Cardiac muscle cell (in vitro differentiated cells and primary cell): ENCODE measurements around the gene SNX19. TPM values are rescaled to one million over a fixed set of nuclear protein-coding genes. Genes with fewer than 3 reads are reported as not detected.

Experiments used
- DNase-seq, 2 donors: peaks; one replicate each; pipeline versions ENCODE4 v3.0.0 to v3.0.0-alpha.2; 2010 to 2017; ENCODE audit warnings: low read depth in 1 of 2, low spot score in 1 of 2
- H3K27ac ChIP-seq: fragments of 200-600 bp; sonication (generic); 2 replicates; pipeline ENCODE4 v1.5.1; 2016
- H3K27me3 ChIP-seq: fragments of 200-600 bp; sonication (generic); 2 replicates; pipeline ENCODE4 v1.6.0; 2016; ENCODE audit warnings: control low read depth
- H3K36me3 ChIP-seq: fragments of 200-600 bp; sonication (generic); 2 replicates; pipeline ENCODE4 v1.5.1; 2016; ENCODE audit warnings: control low read depth
- H3K4me1 ChIP-seq: fragments of 200-600 bp; sonication (generic); 2 replicates; pipeline ENCODE4 v1.8.1; 2017; ENCODE audit warnings: low read depth, mild to moderate bottlenecking, mixed run types
- H3K4me3 ChIP-seq: fragments of 200-600 bp; sonication (generic); 2 replicates; pipeline ENCODE4 v1.5.1; 2016; ENCODE audit warnings: mild to moderate bottlenecking
- H3K9me3 ChIP-seq: fragments of 200-600 bp; sonication (generic); 2 replicates; pipeline ENCODE4 v1.5.1; 2017; ENCODE audit warnings: low read depth, mild to moderate bottlenecking, control low read depth
- polyA plus RNA-seq: library from polyadenylated mRNA; unstranded; fragments of >200 nt; fragmentation: Nextera tagmentation; extraction: Ambion mirVana; gene quantifications from 2 replicates; pipeline ENCODE4 v1.2.1, GENCODE V29; 2016
- total RNA-seq: library from RNA; depleted of rRNA; stranded (reverse); fragments of >200 nt; gene quantifications from 2 replicates; pipeline ENCODE4 v1.2.3, GENCODE V29; 2016
- TF ChIP-seq, protein P1 (sequence below): IDR thresholded peaks from 2 replicates; pipeline ENCODE4 v1.5.1; 2012; ENCODE audit warnings: low read depth, mild to moderate bottlenecking, low read length

Gene SNX19
- total and polyA plus RNA-seq, 2 experiments from 2014 or later, result 25.7 to 60.7 TPM

DNA sequence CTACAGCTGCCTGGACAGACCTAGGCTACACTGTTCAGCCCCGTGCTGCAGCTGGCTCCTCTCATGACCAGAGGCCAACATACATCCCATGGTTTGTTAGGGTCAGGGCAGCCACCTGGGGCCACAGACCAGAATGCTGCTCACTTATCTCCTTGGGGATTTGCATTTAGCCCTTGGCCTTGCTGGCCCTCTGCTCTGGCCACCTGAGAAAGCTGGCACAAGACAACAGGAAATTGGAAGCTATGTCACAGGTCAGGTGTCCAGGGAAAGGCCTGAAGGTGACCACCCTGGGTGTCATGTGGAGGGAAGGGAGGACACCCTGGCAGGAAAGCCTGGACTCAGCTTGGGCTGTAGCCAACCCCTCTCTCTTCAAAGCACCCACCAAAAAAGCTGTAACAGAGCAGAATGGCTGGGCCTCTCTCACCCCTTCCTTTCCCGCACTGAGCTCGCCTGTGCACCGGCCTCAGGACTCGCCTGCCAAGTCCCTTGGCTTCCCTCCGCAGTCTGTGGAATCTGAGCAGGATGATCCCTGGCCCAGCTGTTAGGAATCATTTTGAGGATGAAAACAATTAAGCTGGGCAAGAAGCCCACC lies 86.3 kb downstream of the SNX19 start:
- no peak overlapping the region for H3K4me3 ChIP-seq
- H3K27ac ChIP-seq, result no peak overlapping the region
- no peaks in the 10 kb centered on the region for H3K27me3 ChIP-seq
- DNase-seq, result peak in 1 of 2 donors; percentile 46
- H3K36me3 ChIP-seq, result no peaks in the 10 kb centered on the region
- TF ChIP-seq, protein P1, sequence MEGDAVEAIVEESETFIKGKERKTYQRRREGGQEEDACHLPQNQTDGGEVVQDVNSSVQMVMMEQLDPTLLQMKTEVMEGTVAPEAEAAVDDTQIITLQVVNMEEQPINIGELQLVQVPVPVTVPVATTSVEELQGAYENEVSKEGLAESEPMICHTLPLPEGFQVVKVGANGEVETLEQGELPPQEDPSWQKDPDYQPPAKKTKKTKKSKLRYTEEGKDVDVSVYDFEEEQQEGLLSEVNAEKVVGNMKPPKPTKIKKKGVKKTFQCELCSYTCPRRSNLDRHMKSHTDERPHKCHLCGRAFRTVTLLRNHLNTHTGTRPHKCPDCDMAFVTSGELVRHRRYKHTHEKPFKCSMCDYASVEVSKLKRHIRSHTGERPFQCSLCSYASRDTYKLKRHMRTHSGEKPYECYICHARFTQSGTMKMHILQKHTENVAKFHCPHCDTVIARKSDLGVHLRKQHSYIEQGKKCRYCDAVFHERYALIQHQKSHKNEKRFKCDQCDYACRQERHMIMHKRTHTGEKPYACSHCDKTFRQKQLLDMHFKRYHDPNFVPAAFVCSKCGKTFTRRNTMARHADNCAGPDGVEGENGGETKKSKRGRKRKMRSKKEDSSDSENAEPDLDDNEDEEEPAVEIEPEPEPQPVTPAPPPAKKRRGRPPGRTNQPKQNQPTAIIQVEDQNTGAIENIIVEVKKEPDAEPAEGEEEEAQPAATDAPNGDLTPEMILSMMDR, result no peak
- H3K4me1 ChIP-seq, result peaks cover 10% of the 10 kb centered on the region
- no peaks in the 10 kb centered on the region for H3K9me3 ChIP-seq

DNA sequence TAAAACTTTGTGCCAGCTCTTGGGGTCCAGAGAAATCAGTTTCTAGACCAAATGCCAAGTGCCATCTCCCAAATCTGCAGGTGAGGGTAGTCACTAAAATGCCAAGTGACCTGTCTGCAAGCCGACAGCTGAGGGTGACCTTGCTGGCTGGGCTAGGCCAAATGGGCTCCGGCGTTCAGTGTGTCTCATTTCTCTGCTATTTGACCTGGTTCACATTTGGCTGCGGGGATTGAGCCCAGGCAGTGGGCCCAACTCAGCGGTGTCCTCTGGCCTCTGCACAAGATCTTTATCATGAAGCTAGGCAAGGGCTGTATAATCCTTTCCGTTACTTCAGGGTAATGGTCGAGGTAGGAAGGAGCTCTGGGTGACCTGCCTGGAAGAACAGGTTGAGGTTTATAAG lies 87.5 kb downstream of the SNX19 start:
- peaks cover 10% of the 10 kb centered on the region for H3K4me1 ChIP-seq
- no peak overlapping the region for H3K27ac ChIP-seq
- H3K4me3 ChIP-seq, result no peak overlapping the region
- H3K9me3 ChIP-seq, result no peaks in the 10 kb centered on the region
- DNase-seq, result no peak
- no peaks in the 10 kb centered on the region for H3K36me3 ChIP-seq
- H3K27me3 ChIP-seq, result no peaks in the 10 kb centered on the region
- TF ChIP-seq, protein P1, result no peak

DNA sequence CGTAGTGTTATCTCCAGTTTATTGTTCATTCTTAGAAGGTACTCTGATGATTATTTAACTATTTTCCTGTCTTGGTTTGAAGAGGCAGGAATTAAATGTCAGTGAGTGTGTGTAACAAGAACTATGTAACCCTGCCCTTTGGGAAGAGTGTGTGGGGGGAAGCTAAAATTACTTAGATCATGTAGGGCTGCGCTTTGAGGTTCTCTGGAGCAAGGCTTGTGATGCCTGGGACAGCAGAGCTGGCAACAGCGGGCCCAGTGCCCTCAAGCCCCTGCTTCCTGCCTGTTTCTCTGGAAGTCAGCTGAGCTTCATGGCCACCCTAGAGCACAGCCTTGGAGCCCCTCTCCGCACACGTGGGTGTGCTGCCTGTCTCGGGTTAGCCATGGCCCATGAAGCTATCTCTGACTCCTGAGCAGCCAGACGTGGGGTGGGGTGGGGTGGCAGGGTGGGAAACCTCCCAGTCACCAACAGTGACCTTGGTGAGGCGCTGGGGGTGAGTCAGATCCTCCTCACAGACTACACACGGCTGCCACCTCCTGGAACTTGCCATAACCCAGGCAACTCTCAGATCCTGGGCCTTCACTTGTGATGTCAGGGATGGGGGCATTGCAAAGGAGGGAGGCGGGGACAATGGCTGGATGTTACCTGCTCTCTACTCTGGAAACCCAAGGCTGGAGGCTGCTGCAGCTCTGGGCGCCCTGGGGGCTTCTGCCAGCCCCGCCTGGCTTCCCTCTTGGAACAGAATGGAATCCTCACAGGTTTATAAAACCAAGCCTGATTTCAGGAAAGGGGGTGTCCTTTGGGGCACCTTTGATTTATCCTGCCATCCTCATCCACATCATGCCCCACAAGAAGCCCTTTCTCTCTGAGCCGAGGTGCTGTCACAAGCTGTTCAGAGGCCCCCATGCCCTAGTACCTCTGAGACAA lies 88.6 kb downstream of the SNX19 start:
- peak; percentile 80 to 85 for DNase-seq
- peak overlapping the region; percentile 76 for H3K27ac ChIP-seq
- no peaks in the 10 kb centered on the region for H3K27me3 ChIP-seq
- TF ChIP-seq, protein P1, result peak; percentile 68
- no peaks in the 10 kb centered on the region for H3K36me3 ChIP-seq
- peaks cover 10% of the 10 kb centered on the region for H3K4me1 ChIP-seq
- no peak overlapping the region for H3K4me3 ChIP-seq
- H3K9me3 ChIP-seq, result no peaks in the 10 kb centered on the region

DNA sequence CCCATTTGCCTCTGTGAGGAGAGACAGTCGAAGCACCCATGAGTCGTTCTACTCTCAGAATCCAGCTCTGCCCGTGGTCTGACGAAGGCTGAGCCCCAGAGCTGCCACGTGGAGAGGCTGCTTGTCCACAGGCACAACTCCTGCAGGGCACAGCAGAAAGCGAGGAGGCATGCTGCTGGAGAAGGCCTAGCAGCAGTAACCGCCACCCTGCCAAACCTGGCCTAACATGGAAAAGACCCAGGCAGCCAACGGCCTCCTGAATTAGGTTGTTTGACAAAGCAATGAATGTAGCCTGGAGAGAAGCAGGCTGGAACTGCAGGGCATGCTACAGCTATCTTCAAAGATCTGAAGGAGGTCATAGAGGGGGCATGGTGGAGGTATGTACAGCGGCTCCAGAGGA lies 89.7 kb downstream of the SNX19 start:
- H3K27ac ChIP-seq, result no peak overlapping the region
- no peaks in the 10 kb centered on the region for H3K36me3 ChIP-seq
- H3K4me1 ChIP-seq, result peaks cover 10% of the 10 kb centered on the region
- H3K4me3 ChIP-seq, result no peak overlapping the region
- TF ChIP-seq, protein P1, result no peak
- no peaks in the 10 kb centered on the region for H3K27me3 ChIP-seq
- DNase-seq, result peak in 1 of 2 donors; percentile 11
- no peaks in the 10 kb centered on the region for H3K9me3 ChIP-seq

DNA sequence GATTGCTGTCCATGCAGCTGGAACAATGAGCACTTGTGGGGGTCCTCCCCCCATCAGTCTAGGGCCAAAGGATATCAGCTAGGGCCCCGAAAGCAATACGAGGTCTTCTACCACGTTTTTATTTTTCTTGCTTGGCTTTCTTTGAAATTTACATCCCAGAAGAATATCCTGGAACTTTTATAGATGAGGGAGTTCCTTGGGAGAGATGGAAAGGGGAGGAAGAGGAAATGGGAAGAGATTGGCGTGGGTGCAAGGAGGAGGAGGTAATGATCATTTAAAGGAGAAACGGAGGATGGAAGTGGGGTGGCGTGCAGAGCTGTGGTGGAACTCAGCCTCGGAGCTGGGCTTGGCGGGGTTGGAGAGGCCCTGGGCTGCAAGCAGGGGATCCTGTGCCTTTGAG lies 90.3 kb downstream of the SNX19 start:
- no peak overlapping the region for H3K4me3 ChIP-seq
- no peak overlapping the region for H3K27ac ChIP-seq
- H3K9me3 ChIP-seq, result no peaks in the 10 kb centered on the region
- TF ChIP-seq, protein P1, result no peak
- no peaks in the 10 kb centered on the region for H3K36me3 ChIP-seq
- H3K27me3 ChIP-seq, result no peaks in the 10 kb centered on the region
- peaks cover 10% of the 10 kb centered on the region for H3K4me1 ChIP-seq
- no peak for DNase-seq
